SK-N-SH (cell line): ENCODE measurements around the gene MYBBP1A. TPM values are rescaled to one million over a fixed set of nuclear protein-coding genes. Genes with fewer than 3 reads are reported as not detected.
A peak's percentile ranks its signal among the peaks of the same experiment; 100 is the strongest.

ENCODE experiments used
- CTCF ChIA-PET: fragments of 300-600, 350-600 bp; formaldehyde crosslinking; extraction: SDS; loops from one replicate; lab custom pipeline; 2021; lab: Yijun Ruan, JAX
- POLR2A ChIA-PET: fragments of 350-600 bp; sonication (Branson Sonifier 250); formaldehyde crosslinking; extraction: SDS; loops from one replicate; lab custom pipeline; 2020; ENCODE audit warnings: antibody characterized with exemption, inconsistent platforms; lab: Yijun Ruan, JAX
- DNase-seq: peaks from one replicate; pipeline ENCODE4 v3.0.0; 2012
- H2AFZ ChIP-seq: fragments of 200-600 bp; sonication (generic); 2 replicates; pipeline ENCODE4 v1.8.1; 2016; ENCODE audit warnings: antibody characterized with exemption, mild to moderate bottlenecking, low read depth
- H3F3A ChIP-seq: fragments of 200-600 bp; sonication (generic); replicated peaks from 2 replicates; pipeline ENCODE3; 2016; ENCODE audit warnings: antibody characterized with exemption, mild to moderate bottlenecking; ENCODE audit not compliant: insufficient read depth
- H3K27ac ChIP-seq, 2 experiments: fragments of 200-500 bp in 1 of 2; fragments of 200-600 bp in 1 of 2; sonication (Bioruptor generic) in 1 of 2; sonication (generic), shearing (Covaris generic) in 1 of 2; 2 replicates each; pipeline versions ENCODE4 v1.5.1 to v1.6.1; 2014 to 2016; ENCODE audit warnings: low read depth in 2 of 2, inconsistent platforms in 1 of 2, low read length in 1 of 2, mild to moderate bottlenecking in 1 of 2, mixed read lengths in 1 of 2
- H3K27me3 ChIP-seq: fragments of 200-600 bp; sonication (generic), shearing (Covaris generic); 2 replicates; pipeline ENCODE4 v1.6.1; 2016; ENCODE audit warnings: mixed run types; ENCODE audit not compliant: insufficient read depth
- H3K36me3 ChIP-seq, 2 experiments: fragments of 200-500 bp in 1 of 2; fragments of 200-600 bp in 1 of 2; sonication (Bioruptor generic) in 1 of 2; sonication (generic) in 1 of 2; replicated peaks in 1 of 2; 2 replicates each; pipeline versions ENCODE3 to v1.5.1; 2014 to 2016; ENCODE audit warnings: low read length in 1 of 2, mild to moderate bottlenecking in 1 of 2; ENCODE audit not compliant: insufficient read depth in 2 of 2, control insufficient read depth in 1 of 2
- H3K4me1 ChIP-seq, 2 experiments: fragments of 200-500 bp in 1 of 2; fragments of 200-600 bp in 1 of 2; sonication (Bioruptor generic) in 1 of 2; sonication (generic), shearing (Covaris generic) in 1 of 2; 2 replicates each; pipeline versions ENCODE4 v1.5.1 to v1.6.1; 2014 to 2016; ENCODE audit warnings: low read depth in 1 of 2, low read length in 1 of 2, mixed run types in 1 of 2; ENCODE audit not compliant: insufficient read depth in 2 of 2, control insufficient read depth in 1 of 2
- H3K4me2 ChIP-seq: fragments of 200-600 bp; sonication (generic), shearing (Covaris generic); 2 replicates; pipeline ENCODE4 v1.6.1; 2017; ENCODE audit warnings: mixed run types
- H3K4me3 ChIP-seq, 2 experiments: fragments of 200-500 bp in 1 of 2; fragments of 200-600 bp in 1 of 2; sonication (Bioruptor generic) in 1 of 2; sonication (generic), shearing (Covaris generic) in 1 of 2; 2 replicates each; pipeline versions ENCODE4 v1.5.1 to v1.8.1; 2014 to 2016; ENCODE audit warnings: low read depth in 2 of 2, inconsistent platforms in 1 of 2, low read length in 1 of 2, mild to moderate bottlenecking in 1 of 2, mixed read lengths in 1 of 2, moderate library complexity in 1 of 2
- H3K79me2 ChIP-seq: fragments of 200-600 bp; sonication (generic); 2 replicates; pipeline ENCODE4 v1.8.1; 2017; ENCODE audit warnings: mild to moderate bottlenecking; ENCODE audit not compliant: insufficient read depth
- H3K9ac ChIP-seq: fragments of 200-600 bp; sonication (generic); 2 replicates; pipeline ENCODE4 v1.6.1; 2017; ENCODE audit warnings: mixed run types
- H3K9me2 ChIP-seq: fragments of 200-600 bp; sonication (generic); 2 replicates; pipeline ENCODE4 v1.6.1; 2017; ENCODE audit warnings: mixed run types
- H3K9me3 ChIP-seq: fragments of 200-600 bp; sonication (generic); 2 replicates; pipeline ENCODE4 v1.6.1; 2017; ENCODE audit warnings: mixed run types, mild to moderate bottlenecking, moderate library complexity
- H4K20me1 ChIP-seq: fragments of 200-600 bp; sonication (generic); 2 replicates; pipeline ENCODE4 v1.6.1; 2017; ENCODE audit warnings: mild to moderate bottlenecking, mixed run types; ENCODE audit not compliant: insufficient read depth
- EP300 ChIP-seq, 2 experiments: IDR thresholded peaks; 2 replicates each; pipeline versions ENCODE4 v1.4.0 to v1.6.1; 2012; ENCODE audit warnings: borderline replicate concordance in 1 of 2, low read depth in 1 of 2, low read length in 1 of 2
- FOSL2 ChIP-seq: IDR thresholded peaks from 2 replicates; pipeline ENCODE4 v1.4.0; 2012; ENCODE audit warnings: low read depth, mild to moderate bottlenecking, moderate library complexity, borderline replicate concordance
- FOXJ3 ChIP-seq: sonication (generic); formaldehyde crosslinking; IDR thresholded peaks from 2 replicates; pipeline ENCODE4 v1.5.1; 2020; ENCODE audit warnings: mild to moderate bottlenecking, missing genetic modification reagents
- JUND ChIP-seq: IDR thresholded peaks from 2 replicates; pipeline ENCODE4 v1.4.0; 2012
- MAX ChIP-seq: IDR thresholded peaks from 2 replicates; pipeline ENCODE4 v1.4.0; 2012; ENCODE audit warnings: low read depth
- MXI1 ChIP-seq: IDR thresholded peaks from 2 replicates; pipeline ENCODE4 v1.6.1; 2012; ENCODE audit warnings: mild to moderate bottlenecking, low read depth, low read length, improper control_type of control experiment
- NFIC ChIP-seq: IDR thresholded peaks from 2 replicates; pipeline ENCODE4 v1.4.0; 2012; ENCODE audit warnings: borderline replicate concordance
- POLR2AphosphoS5 ChIP-seq: IDR thresholded peaks from 2 replicates; pipeline ENCODE4 v1.6.1; 2012; ENCODE audit warnings: low read depth, low read length
- RAD21 ChIP-seq: IDR thresholded peaks from 2 replicates; pipeline ENCODE4 v1.6.1; 2012; ENCODE audit warnings: mild to moderate bottlenecking, low read length
- RCOR1 ChIP-seq: fragments of 150-350 bp; IDR thresholded peaks from 2 replicates; pipeline ENCODE4 v1.6.1; 2017; ENCODE audit warnings: antibody characterized with exemption, low read length
- RFX5 ChIP-seq: IDR thresholded peaks from 2 replicates; pipeline ENCODE4 v1.6.1; 2012; ENCODE audit warnings: mild to moderate bottlenecking, improper control_type of control experiment, low read length
- SMC3 ChIP-seq: IDR thresholded peaks from 2 replicates; pipeline ENCODE4 v1.6.1; 2012; ENCODE audit warnings: low read depth, low read length, improper control_type of control experiment
- TCF12 ChIP-seq: IDR thresholded peaks from 2 replicates; pipeline ENCODE4 v1.4.0; 2012
- WGBS: methylation state at CpG from one replicate; pipeline ENCODE4 v1.1.6; 2017; ENCODE audit warnings: low lambda C conversion rate; 5-methylcytosine and 5-hydroxymethylcytosine counted together
- polyA plus RNA-seq, 3 experiments: library from polyadenylated mRNA; depleted of rRNA; stranded (reverse); fragments of >200 nt; gene quantifications; 2 replicates each; pipeline ENCODE4 v1.2.3, GENCODE V29; 2012
- TF ChIP-seq, protein P1 (sequence below): fragments of 200-600 bp; sonication (generic); IDR thresholded peaks from 2 replicates; pipeline ENCODE4 v1.6.1; 2017; ENCODE audit warnings: antibody characterized with exemption, mild to moderate bottlenecking, moderate library complexity
- TF ChIP-seq, protein P2 (sequence below): IDR thresholded peaks from 2 replicates; pipeline ENCODE4 v1.4.0; 2012; ENCODE audit warnings: low read depth, borderline replicate concordance

MYBBP1A gene
- polyA plus RNA-seq, 1 of the 3 experiments (the other 2 are of a cell fraction), result 93.0 TPM

GRCh38 chr17:4566785-4567184 is 11.6 kb upstream of the MYBBP1A start:
- Histone ChIP-seq H3K9me3 (no peaks in the 10 kb centered on the region), H2AFZ (no peak overlapping the region), H3K27ac (no peak overlapping the region), H4K20me1 (no peaks in the 10 kb centered on the region), H3K27me3 (peaks cover 12% of the 10 kb centered on the region; the same call in 1 of the 2 replicates), H3K4me1 (no peaks in the 10 kb centered on the region)
- 12% methylated on average over 5 of the region's 5 CpGs for WGBS
- peak; percentile 86 for TF ChIP-seq SMC3
- TF ChIP-seq RAD21, result peak; percentile 88
- peak; percentile 25; the same call in 1 of the 2 replicates for TF ChIP-seq RCOR1
- TF ChIP-seq, protein P1, sequence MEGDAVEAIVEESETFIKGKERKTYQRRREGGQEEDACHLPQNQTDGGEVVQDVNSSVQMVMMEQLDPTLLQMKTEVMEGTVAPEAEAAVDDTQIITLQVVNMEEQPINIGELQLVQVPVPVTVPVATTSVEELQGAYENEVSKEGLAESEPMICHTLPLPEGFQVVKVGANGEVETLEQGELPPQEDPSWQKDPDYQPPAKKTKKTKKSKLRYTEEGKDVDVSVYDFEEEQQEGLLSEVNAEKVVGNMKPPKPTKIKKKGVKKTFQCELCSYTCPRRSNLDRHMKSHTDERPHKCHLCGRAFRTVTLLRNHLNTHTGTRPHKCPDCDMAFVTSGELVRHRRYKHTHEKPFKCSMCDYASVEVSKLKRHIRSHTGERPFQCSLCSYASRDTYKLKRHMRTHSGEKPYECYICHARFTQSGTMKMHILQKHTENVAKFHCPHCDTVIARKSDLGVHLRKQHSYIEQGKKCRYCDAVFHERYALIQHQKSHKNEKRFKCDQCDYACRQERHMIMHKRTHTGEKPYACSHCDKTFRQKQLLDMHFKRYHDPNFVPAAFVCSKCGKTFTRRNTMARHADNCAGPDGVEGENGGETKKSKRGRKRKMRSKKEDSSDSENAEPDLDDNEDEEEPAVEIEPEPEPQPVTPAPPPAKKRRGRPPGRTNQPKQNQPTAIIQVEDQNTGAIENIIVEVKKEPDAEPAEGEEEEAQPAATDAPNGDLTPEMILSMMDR, result peak; percentile 79
- TF ChIP-seq, protein P2, sequence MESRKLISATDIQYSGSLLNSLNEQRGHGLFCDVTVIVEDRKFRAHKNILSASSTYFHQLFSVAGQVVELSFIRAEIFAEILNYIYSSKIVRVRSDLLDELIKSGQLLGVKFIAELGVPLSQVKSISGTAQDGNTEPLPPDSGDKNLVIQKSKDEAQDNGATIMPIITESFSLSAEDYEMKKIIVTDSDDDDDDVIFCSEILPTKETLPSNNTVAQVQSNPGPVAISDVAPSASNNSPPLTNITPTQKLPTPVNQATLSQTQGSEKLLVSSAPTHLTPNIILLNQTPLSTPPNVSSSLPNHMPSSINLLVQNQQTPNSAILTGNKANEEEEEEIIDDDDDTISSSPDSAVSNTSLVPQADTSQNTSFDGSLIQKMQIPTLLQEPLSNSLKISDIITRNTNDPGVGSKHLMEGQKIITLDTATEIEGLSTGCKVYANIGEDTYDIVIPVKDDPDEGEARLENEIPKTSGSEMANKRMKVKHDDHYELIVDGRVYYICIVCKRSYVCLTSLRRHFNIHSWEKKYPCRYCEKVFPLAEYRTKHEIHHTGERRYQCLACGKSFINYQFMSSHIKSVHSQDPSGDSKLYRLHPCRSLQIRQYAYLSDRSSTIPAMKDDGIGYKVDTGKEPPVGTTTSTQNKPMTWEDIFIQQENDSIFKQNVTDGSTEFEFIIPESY, result no peak
- TF ChIP-seq JUND, result no peak
- TF ChIP-seq, all 33 proteins: peak for 4
- DNase-seq, result peak; percentile 81
- ChIA-PET CTCF (interaction anchor here (0.5 to 6.8 kb wide), 61 partner anchors 10 to 470 kb away, joined by 3 to 237 read pairs (median 4); partner anchors contain the start of genes ARRB2, MYBBP1A, PELP1 and PSMB6), POLR2A (interaction anchor here (1.0 kb wide), 1 partner anchor 9 kb away, joined by 3 read pairs; no protein-coding TSS in a partner anchor)
- H3K9me2 ChIP-seq, result no peaks in the 10 kb centered on the region
- H3K79me2 ChIP-seq, result no peaks in the 10 kb centered on the region
- H3K4me2 ChIP-seq, result no peak overlapping the region
- H3K9ac ChIP-seq, result no peak overlapping the region
- H3F3A ChIP-seq, result no peaks in the 10 kb centered on the region
- no peaks in the 10 kb centered on the region for H3K36me3 ChIP-seq
- H3K4me3 ChIP-seq, result peak overlapping the region in 1 of 2 experiments; percentile 28; a peak in 1 of 4 replicates

DNA sequence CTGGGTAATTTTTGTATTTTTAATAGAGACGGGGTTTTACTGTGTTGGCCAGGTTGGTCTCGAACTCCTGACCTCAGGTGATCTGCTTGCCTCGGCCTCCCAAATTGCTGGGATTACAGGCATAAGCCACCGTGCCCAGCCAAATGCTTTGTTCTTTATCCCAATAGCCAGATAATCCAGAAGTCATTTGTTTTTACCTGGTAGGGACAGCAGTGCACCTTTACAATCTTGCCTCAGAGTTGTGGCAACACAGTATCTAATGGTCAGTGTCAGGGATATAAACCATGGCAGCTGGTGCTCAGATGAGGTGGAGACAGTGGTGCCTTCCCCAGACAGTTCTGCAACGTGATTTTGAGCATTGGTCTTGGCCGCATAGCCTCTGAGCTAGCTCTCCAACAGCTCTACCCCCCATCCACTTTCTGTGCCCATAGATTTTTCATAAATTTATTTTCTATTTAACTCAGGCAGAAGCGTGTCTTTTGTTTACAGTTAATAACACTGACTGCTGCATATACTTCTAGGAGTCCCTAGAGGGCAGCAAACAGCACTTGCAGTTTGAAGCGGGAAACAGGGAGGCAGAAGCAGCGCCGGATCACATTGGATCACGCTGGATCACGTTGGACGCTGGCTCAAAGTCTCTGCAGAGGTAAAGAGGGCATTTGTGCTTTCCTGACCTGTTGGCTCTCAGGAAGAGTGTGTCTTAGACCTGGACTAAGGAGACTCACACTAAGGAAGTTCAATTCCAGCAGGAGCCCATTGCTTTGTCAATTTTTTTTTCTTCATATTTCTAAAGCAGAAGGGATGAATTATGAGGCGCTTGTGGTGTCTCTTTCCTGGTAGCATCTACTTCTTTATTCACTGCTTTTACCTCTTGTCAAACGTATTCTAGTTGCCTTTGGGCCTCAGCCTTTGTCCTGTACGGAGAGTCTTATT is 10.3 kb upstream of the MYBBP1A start:
- 22% methylated on average over 16 of the region's 16 CpGs for WGBS
- H3K27me3 ChIP-seq, result peaks cover 5% of the 10 kb centered on the region; the same call in 1 of the 2 replicates
- no peaks in the 10 kb centered on the region for H3K79me2 ChIP-seq
- DNase-seq, result peak; percentile 78
- POLR2A ChIA-PET, result interaction anchor here (0.6 kb wide), 1 partner anchor 12 kb away, joined by 3 read pairs; no protein-coding TSS in a partner anchor
- CTCF ChIA-PET, result interaction anchor here (0.6 to 6.8 kb wide), 37 partner anchors 8 to 350 kb away, joined by 3 to 237 read pairs (median 4); partner anchors contain the start of genes SMTNL2, SPNS2 and SPNS3
- H3K4me1 ChIP-seq, result no peaks in the 10 kb centered on the region
- no peaks in the 10 kb centered on the region for H4K20me1 ChIP-seq
- H3K9me2 ChIP-seq, result no peaks in the 10 kb centered on the region
- H3F3A ChIP-seq, result no peaks in the 10 kb centered on the region
- H3K4me3 ChIP-seq, result peak overlapping the region in 1 of 2 experiments; percentile 12; a peak in 1 of 4 replicates
- peak overlapping the region; percentile 66 for H2AFZ ChIP-seq
- no peak overlapping the region for H3K4me2 ChIP-seq
- H3K27ac ChIP-seq, result no peak overlapping the region
- no peaks in the 10 kb centered on the region for H3K9me3 ChIP-seq
- no peak overlapping the region for H3K9ac ChIP-seq
- H3K36me3 ChIP-seq, result no peaks in the 10 kb centered on the region
- 0 out of 2 replicates have a peak, but pooled peaks have one; percentile 36 for TF ChIP-seq RFX5
- no peak for TF ChIP-seq TCF12
- TF ChIP-seq FOSL2, result no peak
- TF ChIP-seq EP300 (IDR thresholded peaks at IDR 0.05; ENCODE audit: borderline replicate concordance in 1 of 2, low read depth in 1 of 2, low read length in 1 of 2), result no peak
- TF ChIP-seq, protein P2, result peak; percentile 32; the same call in 1 of the 2 replicates
- TF ChIP-seq, protein P1, result peak; percentile 85
- TF ChIP-seq POLR2AphosphoS5, result no peak
- TF ChIP-seq MAX, result peak; percentile 93
- peak; percentile 77; the same call in 1 of the 2 replicates for TF ChIP-seq MXI1
- no peak for TF ChIP-seq NFIC
- TF ChIP-seq FOXJ3 (CRISPR knock-in tag), result 0 out of 2 replicates have a peak, but pooled peaks have one; percentile 49
